AG10803 (cell line): ENCODE results near the gene RNF157.
"Not testable (repeated sequence)": the region's sequence is repeated elsewhere in the genome, so short reads cannot be mapped to it uniquely, and the experiment has no call there.

Experiments
- DNase-seq: peaks from one replicate; pipeline ENCODE4 v3.0.0; 2010; ENCODE audit warnings: low read depth
- H3K4me3 ChIP-seq: 2 replicates; pipeline ENCODE4 v1.5.1; 2011; ENCODE audit warnings: mild to moderate bottlenecking, low read length, control low read depth
- CTCF ChIP-seq: conservative IDR thresholded peaks from 2 replicates; pipeline ENCODE4 v1.5.1; 2011; ENCODE audit warnings: mild to moderate bottlenecking, low read length, control low read depth, inconsistent platforms

RNF157 gene

GRCh38 chr17:76223802-76224201 is 16.5 kb downstream of the RNF157 start:
- no peak overlapping the region for H3K4me3 ChIP-seq
- DNase-seq: no peak
- no peak for TF ChIP-seq CTCF

GRCh38 chr17:76219670-76220383 is 20.5 kb downstream of the RNF157 start:
- no peak for DNase-seq
- H3K4me3 ChIP-seq: no peak overlapping the region
- TF ChIP-seq CTCF: no peak

GRCh38 chr17:76217081-76217480 is 23.2 kb downstream of the RNF157 start:
- no peak for TF ChIP-seq CTCF

GRCh38 chr17:76213491-76213890 is 26.8 kb downstream of the RNF157 start:
- DNase-seq: no peak
- no peak for TF ChIP-seq CTCF
- H3K4me3 ChIP-seq: no peak overlapping the region

More at GRCh38 chr17:76217081-76217480, 23.2 kb downstream of the RNF157 start:
- no peak overlapping the region for H3K4me3 ChIP-seq
- no peak for DNase-seq

GRCh38 chr17:76208120-76208519 is 32.2 kb downstream of the RNF157 start:
- no peak for TF ChIP-seq CTCF
- H3K4me3 ChIP-seq: no peak overlapping the region
- no peak for DNase-seq

GRCh38 chr17:76207275-76208059 is 32.8 kb downstream of the RNF157 start:
- H3K4me3 ChIP-seq: no peak overlapping the region
- no peak for DNase-seq
- no peak for TF ChIP-seq CTCF

GRCh38 chr17:76205542-76206144 is 34.6 kb downstream of the RNF157 start:
- not testable (repeated sequence) for H3K4me3 ChIP-seq

More at GRCh38 chr17:76205542-76206144, 34.6 kb downstream of the RNF157 start:
- not testable (repeated sequence) for DNase-seq
